HCT116 (cell line): ENCODE measurements around the gene GSK3A. TPM values are rescaled to one million over a fixed set of nuclear protein-coding genes. Genes with fewer than 3 reads are reported as not detected.
A peak's percentile ranks its signal among the peaks of the same experiment; 100 is the strongest.

Source experiments
- ATAC-seq: fragments of 200-7000 bp; cut with Tn5 transposase; 2 replicates; pipeline ENCODE4 v1.9.1; 2020; ENCODE audit warnings: mild to moderate bottlenecking, moderate library complexity
- BruUV-seq: library from RNA; stranded (reverse); fragments of 400-500 nt; replicated peaks from 2 replicates; lab custom pipeline; 2021; lab: Mats Ljungman, UMichigan
- CTCF ChIA-PET: fragments of 300-600 bp; sonication (Branson Sonifier 250); formaldehyde crosslinking; loops from one replicate; lab custom pipeline; 2021; ENCODE audit warnings: antibody characterized with exemption; lab: Charles Lee
- POLR2A ChIA-PET: fragments of 300-600, 350-600 bp; sonication (Branson Sonifier 250); formaldehyde crosslinking; loops from one replicate; lab custom pipeline; 2021; ENCODE audit warnings: antibody characterized with exemption; lab: Charles Lee
- RAD21 ChIA-PET, 2 experiments: fragments of 300-600 bp; sonication (Branson Sonifier 250); formaldehyde crosslinking; loops; one replicate each; lab custom pipeline; 2023; ENCODE audit warnings: low total read pairs in 2 of 2; ENCODE audit not compliant: uncharacterized antibody in 2 of 2, unreplicated experiment in 2 of 2, low non-redundant PET in 1 of 2; lab: Charles Lee
- DNase-seq: peaks from one replicate; pipeline ENCODE4 v3.0.0-alpha.2; 2010; ENCODE audit warnings: low read depth, low spot score
- H2AFZ ChIP-seq: fragments of 200-600 bp; shearing (Covaris generic), sonication (generic); 2 replicates; pipeline ENCODE4 v1.6.1; 2017; ENCODE audit warnings: low read depth, mixed run types, mixed read lengths, antibody characterized with exemption, low read length; ENCODE audit not compliant: poor library complexity, severe bottlenecking
- H3K27ac ChIP-seq: 2 replicates; pipeline ENCODE4 v1.5.1; 2012; ENCODE audit warnings: low read depth, low read length
- H3K27me3 ChIP-seq: fragments of 200-600 bp; sonication (generic); 2 replicates; pipeline ENCODE4 v1.6.1; 2016; ENCODE audit warnings: mixed run types, low read length, mixed read lengths; ENCODE audit not compliant: insufficient read depth
- H3K36me3 ChIP-seq, 2 experiments: fragments of 200-500 bp in 1 of 2; fragments of 200-600 bp in 1 of 2; sonication (Bioruptor generic) in 1 of 2; sonication (generic) in 1 of 2; 2 replicates each; pipeline versions ENCODE4 v1.5.1 to v1.6.1; 2014 to 2016; ENCODE audit warnings: low read length in 2 of 2, inconsistent platforms in 1 of 2, mixed read lengths in 1 of 2, mixed run types in 1 of 2; ENCODE audit not compliant: insufficient read depth in 2 of 2, control insufficient read depth in 1 of 2
- H3K4me1 ChIP-seq, 2 experiments: fragments of 200-600 bp in 1 of 2; sonication (generic) in 1 of 2; 2 replicates each; pipeline versions ENCODE4 v1.5.1 to v1.6.1; 2012 to 2017; ENCODE audit warnings: low read length in 2 of 2, inconsistent platforms in 1 of 2, mild to moderate bottlenecking in 1 of 2, mixed read lengths in 1 of 2, mixed run types in 1 of 2, moderate library complexity in 1 of 2; ENCODE audit not compliant: insufficient read depth in 2 of 2, control insufficient read depth in 1 of 2
- H3K4me2 ChIP-seq: fragments of 200-600 bp; sonication (generic); 2 replicates; pipeline ENCODE4 v1.6.1; 2017; ENCODE audit warnings: mixed run types, low read length, mixed read lengths
- H3K4me3 ChIP-seq, 2 experiments: fragments of 200-600 bp in 1 of 2; sonication (generic) in 1 of 2; replicated peaks in 1 of 2; 2 replicates each; pipeline ENCODE4 v1.5.1; 2011 to 2016; ENCODE audit warnings: low read length in 2 of 2, control low read depth in 1 of 2, low read depth in 1 of 2, mild to moderate bottlenecking in 1 of 2, mixed read lengths in 1 of 2, mixed run types in 1 of 2
- H3K79me2 ChIP-seq: fragments of 200-600 bp; sonication (generic); 2 replicates; pipeline ENCODE4 v1.6.1; 2017; ENCODE audit warnings: mild to moderate bottlenecking, mixed run types, low read length, moderate library complexity, mixed read lengths; ENCODE audit not compliant: insufficient read depth
- H3K9ac ChIP-seq: fragments of 200-600 bp; sonication (generic); 2 replicates; pipeline ENCODE4 v1.6.1; 2016; ENCODE audit warnings: low read length, mixed read lengths
- H3K9me2 ChIP-seq: fragments of 200-600 bp; sonication (generic), shearing (Covaris generic); 2 replicates; pipeline ENCODE4 v1.6.1; 2017; ENCODE audit warnings: mixed run types, mild to moderate bottlenecking, moderate library complexity; ENCODE audit not compliant: insufficient read depth
- H3K9me3 ChIP-seq, 2 experiments: fragments of 200-500 bp in 1 of 2; fragments of 200-600 bp in 1 of 2; sonication (Bioruptor generic) in 1 of 2; sonication (generic) in 1 of 2; 2 replicates each; pipeline ENCODE4 v1.6.1; 2014 to 2017; ENCODE audit warnings: low read length in 2 of 2, mixed read lengths in 2 of 2, inconsistent platforms in 1 of 2, low read depth in 1 of 2, mild to moderate bottlenecking in 1 of 2, mixed run types in 1 of 2, moderate library complexity in 1 of 2; ENCODE audit not compliant: control insufficient read depth in 1 of 2, insufficient read depth in 1 of 2
- H4K20me1 ChIP-seq: fragments of 200-600 bp; sonication (generic), shearing (Covaris generic); 2 replicates; pipeline ENCODE4 v1.6.1; 2017; ENCODE audit warnings: mixed run types, mild to moderate bottlenecking, moderate library complexity; ENCODE audit not compliant: insufficient read depth
- CEBPB ChIP-seq: IDR thresholded peaks from 2 replicates; pipeline ENCODE4 v1.6.1; 2012; ENCODE audit warnings: low read depth
- CTCF ChIP-seq, 3 experiments: fragments of 200-600 bp in 1 of 3; sonication (generic) in 1 of 3; IDR thresholded peaks in 2 of 3; conservative IDR thresholded peaks in 1 of 3; 2 replicates each; pipeline ENCODE4 v1.5.1; 2012 to 2017; ENCODE audit warnings: low read depth in 2 of 3, low read length in 2 of 3, antibody characterized with exemption in 1 of 3, borderline replicate concordance in 1 of 3, control low read depth in 1 of 3, mild to moderate bottlenecking in 1 of 3, mixed read lengths in 1 of 3, mixed run types in 1 of 3, moderate library complexity in 1 of 3; ENCODE audit not compliant: insufficient read depth in 1 of 3
- ELF1 ChIP-seq: IDR thresholded peaks from 2 replicates; pipeline ENCODE4 v1.6.1; 2012; ENCODE audit warnings: low read depth, borderline replicate concordance
- EZH2 ChIP-seq: fragments of 200-600 bp; sonication (generic); IDR thresholded peaks from 2 replicates; pipeline ENCODE4 v1.6.1; 2017; ENCODE audit warnings: antibody characterized with exemption, mixed run types
- FOSL1 ChIP-seq: IDR thresholded peaks from 2 replicates; pipeline ENCODE4 v1.6.1; 2012; ENCODE audit warnings: low read depth
- JUND ChIP-seq: IDR thresholded peaks from 2 replicates; pipeline ENCODE4 v1.6.1; 2012
- POLR2A ChIP-seq: IDR thresholded peaks from 2 replicates; pipeline ENCODE4 v1.7.0; 2011; ENCODE audit warnings: borderline replicate concordance; ENCODE audit not compliant: insufficient read depth, insufficient read length; ENCODE audit errors: extremely low read depth
- SIN3A ChIP-seq: IDR thresholded peaks from 2 replicates; pipeline ENCODE4 v1.6.1; 2012; ENCODE audit warnings: low read depth
- SP1 ChIP-seq: IDR thresholded peaks from 2 replicates; pipeline ENCODE4 v1.6.1; 2012; ENCODE audit warnings: low read depth
- SRF ChIP-seq: IDR thresholded peaks from 2 replicates; pipeline ENCODE4 v1.6.1; 2012; ENCODE audit warnings: low read depth
- YY1 ChIP-seq: IDR thresholded peaks from 2 replicates; pipeline ENCODE4 v1.6.1; 2011; ENCODE audit warnings: low read length, low read depth, moderate library complexity, mild to moderate bottlenecking; ENCODE audit not compliant: insufficient replicate concordance; ENCODE audit errors: extremely low read depth
- ZBTB33 ChIP-seq: IDR thresholded peaks from 2 replicates; pipeline ENCODE4 v1.6.1; 2011; ENCODE audit warnings: mild to moderate bottlenecking, low read length, moderate library complexity; ENCODE audit not compliant: insufficient replicate concordance; ENCODE audit errors: extremely low read depth
- ZFX ChIP-seq: fragments of 450-650 bp; IDR thresholded peaks from 2 replicates; pipeline ENCODE4 v1.6.1; 2017
- intact Hi-C: fragments of 100-400 bp; cut with micrococcal nuclease; formaldehyde crosslinking; loops from 2 replicates; pipeline ENCODE4 v1.10.0; 2022
- total RNA-seq: library from RNA; stranded (reverse); gene quantifications from one replicate; pipeline ENCODE4 v1.2.1, GENCODE V29; 2021; ENCODE audit not compliant: unreplicated experiment
- TF ChIP-seq, protein P1 (sequence below): IDR thresholded peaks from 2 replicates; pipeline ENCODE4 v1.6.1; 2012; ENCODE audit warnings: low read depth
- TF ChIP-seq, protein P2 (sequence below): IDR thresholded peaks from 2 replicates; pipeline ENCODE4 v1.6.1; 2012

The GSK3A gene
- total RNA-seq, 1 experiment from 2014 or later = 57.2 TPM

DNA sequence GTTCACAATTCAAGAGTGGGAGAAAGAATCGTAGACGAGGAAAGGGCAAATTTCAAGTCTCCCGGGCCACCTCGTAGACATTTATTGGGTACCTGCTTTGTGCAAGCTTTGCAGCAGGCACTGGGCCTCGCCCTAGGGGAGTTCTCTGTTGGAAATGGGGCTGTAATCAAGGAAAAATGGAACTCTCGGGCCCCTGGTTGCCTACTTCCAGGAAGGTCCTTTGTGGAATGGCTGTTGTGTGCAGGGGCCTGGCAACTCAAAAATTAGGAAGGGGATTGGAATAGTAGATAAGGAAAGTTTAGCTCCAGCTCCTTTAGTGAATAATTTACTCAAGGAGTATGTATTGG lies 21.7 kb downstream of the GSK3A start:
- DNase-seq = no peak
- ChIA-PET RAD21 (no interaction called here), POLR2A (interaction anchor here (2.4 kb wide), 1 partner anchor 22 kb away, joined by 11 read pairs; the partner anchor contains the start of gene GSK3A), CTCF (no interaction called here)
- Histone ChIP-seq H3K4me3 (peak overlapping the region; percentile 81 to 98), H3K4me1 (peaks cover 15 to 36% of the 10 kb centered on the region in 2 experiments), H3K27me3 (no peaks in the 10 kb centered on the region), H3K4me2 (peak overlapping the region; percentile 90), H3K36me3 (peaks cover 0 to 12% of the 10 kb centered on the region in 2 experiments; a peak in 2 of 4 replicates), H2AFZ (no peak overlapping the region), H3K79me2 (peaks cover 64% of the 10 kb centered on the region), H4K20me1 (no peaks in the 10 kb centered on the region), H3K27ac (peak overlapping the region; percentile 74), H3K9me3 (no peaks in the 10 kb centered on the region), H3K9ac (peak overlapping the region; percentile 81), H3K9me2 (no peaks in the 10 kb centered on the region)
- TF ChIP-seq JUND (no peak), EZH2 (no peak), ZFX (no peak), SRF (no peak), CEBPB (no peak), ELF1 (no peak), CTCF (IDR thresholded peaks at IDR 0.05 in 2 of 3, conservative IDR thresholded peaks at IDR 0.05 in 1 of 3; ENCODE audit: borderline replicate concordance in 1 of 3, insufficient read depth in 1 of 3, low read depth in 2 of 3, low read length in 2 of 3) (no peak), SP1 (no peak), POLR2A (no peak), ZBTB33 (no peak), FOSL1 (no peak), YY1 (no peak), SIN3A (no peak)
- TF ChIP-seq, protein P1, sequence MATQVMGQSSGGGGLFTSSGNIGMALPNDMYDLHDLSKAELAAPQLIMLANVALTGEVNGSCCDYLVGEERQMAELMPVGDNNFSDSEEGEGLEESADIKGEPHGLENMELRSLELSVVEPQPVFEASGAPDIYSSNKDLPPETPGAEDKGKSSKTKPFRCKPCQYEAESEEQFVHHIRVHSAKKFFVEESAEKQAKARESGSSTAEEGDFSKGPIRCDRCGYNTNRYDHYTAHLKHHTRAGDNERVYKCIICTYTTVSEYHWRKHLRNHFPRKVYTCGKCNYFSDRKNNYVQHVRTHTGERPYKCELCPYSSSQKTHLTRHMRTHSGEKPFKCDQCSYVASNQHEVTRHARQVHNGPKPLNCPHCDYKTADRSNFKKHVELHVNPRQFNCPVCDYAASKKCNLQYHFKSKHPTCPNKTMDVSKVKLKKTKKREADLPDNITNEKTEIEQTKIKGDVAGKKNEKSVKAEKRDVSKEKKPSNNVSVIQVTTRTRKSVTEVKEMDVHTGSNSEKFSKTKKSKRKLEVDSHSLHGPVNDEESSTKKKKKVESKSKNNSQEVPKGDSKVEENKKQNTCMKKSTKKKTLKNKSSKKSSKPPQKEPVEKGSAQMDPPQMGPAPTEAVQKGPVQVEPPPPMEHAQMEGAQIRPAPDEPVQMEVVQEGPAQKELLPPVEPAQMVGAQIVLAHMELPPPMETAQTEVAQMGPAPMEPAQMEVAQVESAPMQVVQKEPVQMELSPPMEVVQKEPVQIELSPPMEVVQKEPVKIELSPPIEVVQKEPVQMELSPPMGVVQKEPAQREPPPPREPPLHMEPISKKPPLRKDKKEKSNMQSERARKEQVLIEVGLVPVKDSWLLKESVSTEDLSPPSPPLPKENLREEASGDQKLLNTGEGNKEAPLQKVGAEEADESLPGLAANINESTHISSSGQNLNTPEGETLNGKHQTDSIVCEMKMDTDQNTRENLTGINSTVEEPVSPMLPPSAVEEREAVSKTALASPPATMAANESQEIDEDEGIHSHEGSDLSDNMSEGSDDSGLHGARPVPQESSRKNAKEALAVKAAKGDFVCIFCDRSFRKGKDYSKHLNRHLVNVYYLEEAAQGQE = no peak
- TF ChIP-seq, protein P2, sequence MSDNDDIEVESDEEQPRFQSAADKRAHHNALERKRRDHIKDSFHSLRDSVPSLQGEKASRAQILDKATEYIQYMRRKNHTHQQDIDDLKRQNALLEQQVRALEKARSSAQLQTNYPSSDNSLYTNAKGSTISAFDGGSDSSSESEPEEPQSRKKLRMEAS = no peak
- ATAC-seq = no peak
- no TSS peak for BruUV-seq
- intact Hi-C loops = no loop called here
